Measurements from ENCODE around the gene ACP1.

ACP1 gene

DNA sequence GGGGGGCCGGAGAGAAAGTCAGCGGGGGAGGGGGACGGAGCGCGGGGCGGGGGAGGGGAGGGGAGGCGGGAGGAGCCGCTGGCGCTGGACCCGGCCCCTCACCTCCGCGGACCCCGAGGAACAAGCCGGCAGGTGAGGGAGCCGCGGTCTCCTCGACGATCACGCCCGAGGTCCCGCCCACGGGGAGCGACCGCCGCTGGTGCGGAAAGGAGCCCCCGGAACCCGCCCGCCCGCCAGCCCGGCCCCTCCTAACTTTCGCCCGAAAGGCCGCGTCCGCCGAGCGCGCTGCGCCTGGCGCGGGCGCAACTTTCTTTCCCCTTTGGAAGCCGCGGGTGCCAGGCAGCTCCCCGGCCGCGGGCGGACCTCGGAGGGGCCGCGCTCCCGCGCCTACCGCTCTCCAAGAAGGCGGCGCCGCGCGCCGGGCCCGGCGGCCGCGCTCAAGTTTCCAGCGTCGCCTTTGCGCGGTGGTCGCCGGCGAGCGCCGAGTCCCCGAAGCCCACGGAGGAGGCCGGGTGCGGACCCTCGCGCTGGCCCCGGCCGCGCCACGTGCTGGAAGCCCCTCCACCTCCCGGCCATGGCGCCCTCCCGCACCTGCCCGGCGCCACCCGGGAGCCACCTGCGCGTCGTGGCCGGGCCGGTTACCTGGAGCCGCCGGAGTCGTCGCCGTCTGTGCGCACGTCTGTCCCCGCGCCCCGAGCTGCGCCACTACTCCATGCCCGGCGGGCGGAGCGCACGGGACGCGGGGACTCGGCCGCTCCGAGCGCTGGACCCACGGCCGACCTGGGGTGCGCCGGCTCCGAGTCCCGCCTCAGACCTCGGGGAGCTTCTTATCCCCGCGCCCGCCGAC lies 23.4 kb downstream of the ACP1 start, which contains the start of gene ALKAL2:
ALKAL2 (minus strand) TSS at position 181 of the 847 bp plus-strand sequence. CDS start 256 bp downstream, outside the sequence.
- TF ChIP-seq, protein P1, sequence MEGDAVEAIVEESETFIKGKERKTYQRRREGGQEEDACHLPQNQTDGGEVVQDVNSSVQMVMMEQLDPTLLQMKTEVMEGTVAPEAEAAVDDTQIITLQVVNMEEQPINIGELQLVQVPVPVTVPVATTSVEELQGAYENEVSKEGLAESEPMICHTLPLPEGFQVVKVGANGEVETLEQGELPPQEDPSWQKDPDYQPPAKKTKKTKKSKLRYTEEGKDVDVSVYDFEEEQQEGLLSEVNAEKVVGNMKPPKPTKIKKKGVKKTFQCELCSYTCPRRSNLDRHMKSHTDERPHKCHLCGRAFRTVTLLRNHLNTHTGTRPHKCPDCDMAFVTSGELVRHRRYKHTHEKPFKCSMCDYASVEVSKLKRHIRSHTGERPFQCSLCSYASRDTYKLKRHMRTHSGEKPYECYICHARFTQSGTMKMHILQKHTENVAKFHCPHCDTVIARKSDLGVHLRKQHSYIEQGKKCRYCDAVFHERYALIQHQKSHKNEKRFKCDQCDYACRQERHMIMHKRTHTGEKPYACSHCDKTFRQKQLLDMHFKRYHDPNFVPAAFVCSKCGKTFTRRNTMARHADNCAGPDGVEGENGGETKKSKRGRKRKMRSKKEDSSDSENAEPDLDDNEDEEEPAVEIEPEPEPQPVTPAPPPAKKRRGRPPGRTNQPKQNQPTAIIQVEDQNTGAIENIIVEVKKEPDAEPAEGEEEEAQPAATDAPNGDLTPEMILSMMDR (IDR thresholded peaks at IDR 0.05; ENCODE audit: control insufficient read depth, extremely low read depth, insufficient read depth), result no peak
- H3K4me3 ChIP-seq (ENCODE audit: low read depth, low read length), result no peak within 1 kb of the TSS

DNA sequence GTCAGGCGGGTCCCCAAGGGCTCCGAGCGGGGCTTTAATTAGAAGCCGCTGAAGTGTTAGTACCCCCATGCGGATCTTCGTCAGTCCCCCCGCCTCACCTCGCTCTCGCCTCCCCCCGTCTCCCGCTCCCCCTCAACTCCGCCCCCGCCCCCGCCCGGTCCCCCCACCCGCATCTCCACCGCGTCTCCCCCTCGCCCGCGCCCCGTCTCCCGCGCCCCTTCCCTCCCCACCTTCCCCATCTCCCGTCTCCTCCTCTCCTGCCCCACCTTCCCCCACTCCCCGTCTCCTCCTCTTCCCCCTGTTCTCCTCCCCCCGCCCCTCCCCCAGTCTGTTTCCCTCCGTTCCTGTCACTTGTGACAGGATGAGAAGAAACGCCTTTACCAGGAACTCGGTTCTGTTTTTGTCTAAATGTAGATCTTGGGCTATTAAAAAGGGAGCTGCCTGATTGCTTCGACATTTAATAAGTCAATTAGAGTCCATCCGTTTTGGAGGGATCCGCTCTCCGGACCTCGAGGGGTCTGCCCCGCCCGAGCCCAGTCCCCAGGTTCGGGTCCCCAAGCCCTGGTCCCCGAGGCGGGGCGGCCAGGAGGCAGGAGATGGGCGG lies 24.1 kb downstream of the ACP1 start:
- TF ChIP-seq, protein P1 (IDR thresholded peaks at IDR 0.05; ENCODE audit: control insufficient read depth, extremely low read depth, insufficient read depth), result no peak
- H3K4me3 ChIP-seq (ENCODE audit: low read depth, low read length), result no peak overlapping the region
- DNase-seq (ENCODE audit: low read depth), result no peak

More for the DNA sequence above, 23.4 kb downstream of the ACP1 start, which contains the start of gene ALKAL2:
- DNase-seq (ENCODE audit: low read depth), result no peak

DNA sequence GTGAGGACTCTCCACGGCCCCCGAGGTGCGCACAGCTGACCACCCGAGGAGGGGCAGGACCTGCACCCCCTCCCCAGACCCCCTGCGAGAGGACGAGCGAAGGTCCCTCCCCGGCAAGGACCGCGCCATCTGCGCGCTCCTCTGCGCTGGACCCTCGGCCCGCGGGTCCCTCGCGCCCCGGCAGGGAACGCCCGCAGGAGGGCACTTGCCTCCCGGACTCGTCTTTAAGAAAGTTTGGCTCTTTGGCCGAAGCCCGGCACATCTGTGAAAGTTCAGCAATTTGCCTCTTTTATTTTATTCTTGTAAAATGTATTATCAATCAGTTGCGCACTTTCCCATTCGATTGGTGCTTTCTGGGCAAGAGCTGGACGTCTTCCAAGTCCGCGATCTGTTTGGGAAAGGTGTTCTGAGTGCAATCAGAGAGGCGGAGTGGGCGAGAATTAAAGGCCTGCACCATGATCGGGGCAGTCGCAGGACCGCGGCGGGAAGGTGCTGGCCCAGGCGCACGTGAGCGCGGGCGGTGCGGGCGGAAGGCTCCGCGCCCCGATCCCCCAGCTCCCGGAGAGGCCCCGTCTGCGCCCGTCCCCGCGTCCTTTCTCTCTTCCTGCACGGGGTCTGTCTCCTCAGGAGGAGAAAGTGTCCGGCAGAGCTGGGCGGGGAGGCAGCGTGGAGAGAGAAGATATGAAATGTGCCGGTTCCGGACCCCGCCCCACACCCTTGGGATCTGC lies 24.8 kb downstream of the ACP1 start:
- TF ChIP-seq, protein P1 (IDR thresholded peaks at IDR 0.05; ENCODE audit: control insufficient read depth, extremely low read depth, insufficient read depth), result no peak
- H3K4me3 ChIP-seq (ENCODE audit: low read depth, low read length), result peak overlapping the region; percentile 32
- no peak for DNase-seq (ENCODE audit: low read depth)

DNA sequence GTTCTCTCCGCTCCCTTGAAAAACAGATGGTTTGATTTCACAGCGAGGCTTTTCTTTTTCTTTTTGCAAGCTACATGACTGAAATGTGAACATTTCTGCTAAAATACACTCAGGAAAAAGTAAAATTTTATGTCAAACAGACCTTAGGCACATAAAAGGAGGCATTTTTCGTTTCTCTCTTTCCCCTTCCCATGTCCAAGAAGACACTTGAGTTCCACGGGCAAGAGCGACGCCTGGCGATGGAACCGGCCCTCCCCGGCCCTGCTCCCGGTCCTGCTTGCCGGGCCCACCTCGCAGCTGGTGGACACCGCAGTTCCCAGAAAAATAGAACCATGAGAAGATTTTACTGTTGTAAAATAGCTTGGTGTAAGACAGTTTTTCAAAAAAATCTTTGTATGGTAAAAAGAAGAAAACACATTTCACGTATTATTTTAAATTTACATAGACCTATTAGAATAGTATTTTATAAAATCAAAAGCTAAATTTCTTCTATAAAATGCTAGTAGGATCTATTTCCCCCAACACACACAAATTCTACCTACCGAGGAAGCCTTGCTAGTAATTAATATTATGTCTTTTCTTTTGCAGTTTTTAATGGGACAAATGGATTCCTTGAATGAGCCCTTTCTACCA lies 25.5 kb downstream of the ACP1 start:
- peak overlapping the region; percentile 32 for H3K4me3 ChIP-seq (ENCODE audit: low read depth, low read length)

DNA sequence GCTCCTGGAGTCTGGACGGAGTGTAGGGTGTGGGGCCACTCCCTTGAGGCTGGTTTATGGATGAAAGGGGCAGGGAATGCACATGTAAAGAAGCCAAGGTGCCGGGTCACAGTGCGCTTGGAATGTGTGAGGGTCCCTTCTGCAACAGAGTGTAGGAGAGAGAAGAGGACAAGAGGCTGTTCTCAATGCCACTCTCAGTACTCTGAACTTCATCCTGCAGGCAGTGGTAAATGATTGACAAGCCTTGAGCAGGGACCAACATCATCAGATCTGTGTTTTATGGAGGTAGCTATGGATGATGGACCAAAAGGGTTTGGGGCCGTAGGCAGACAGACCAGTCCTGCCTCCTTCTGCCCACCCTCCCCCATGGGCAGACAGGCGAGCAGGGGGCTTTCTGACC lies 30.3 kb downstream of the ACP1 start:
- DNase-seq (ENCODE audit: low read depth), result no peak
- TF ChIP-seq, protein P1 (IDR thresholded peaks at IDR 0.05; ENCODE audit: control insufficient read depth, extremely low read depth, insufficient read depth), result no peak
- no peak overlapping the region for H3K4me3 ChIP-seq (ENCODE audit: low read depth, low read length)

More for the DNA sequence above, 25.5 kb downstream of the ACP1 start:
- peak; percentile 14 for DNase-seq (ENCODE audit: low read depth)
- TF ChIP-seq, protein P1 (IDR thresholded peaks at IDR 0.05; ENCODE audit: control insufficient read depth, extremely low read depth, insufficient read depth), result peak; percentile 77

DNA sequence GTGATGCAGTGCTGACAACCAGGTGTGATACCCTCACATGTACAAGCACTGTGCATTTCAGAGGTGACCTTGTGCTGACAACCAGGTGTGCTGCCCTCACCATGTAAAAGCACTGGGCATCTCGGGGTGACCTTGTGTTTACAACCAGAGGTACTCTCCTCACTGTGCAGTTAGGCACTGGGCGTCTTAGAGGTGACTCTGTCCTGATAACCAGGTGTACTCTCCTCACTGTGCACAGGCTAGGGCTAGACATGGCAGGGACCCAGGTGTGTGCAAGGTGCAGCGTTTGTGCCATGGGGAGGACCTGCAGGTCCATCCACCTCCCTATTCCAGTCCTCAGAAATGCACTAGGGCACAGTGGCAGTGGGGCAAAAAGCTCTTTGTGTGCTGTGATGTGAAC lies 31.6 kb downstream of the ACP1 start:
- TF ChIP-seq, protein P1 (IDR thresholded peaks at IDR 0.05; ENCODE audit: control insufficient read depth, extremely low read depth, insufficient read depth), result no peak
- DNase-seq (ENCODE audit: low read depth), result no peak
- no peak overlapping the region for H3K4me3 ChIP-seq (ENCODE audit: low read depth, low read length)

All from LNCaP clone FGC (cell line).